ENCODE data around the gene TFAP2B.

GRCh38 chr6:50804283-50804682, 14.4 kb upstream of the TFAP2B start:
- TF ChIP-seq POLR2A (IDR thresholded peaks at IDR 0.05; ENCODE audit: low read length) (no peak), GATA1 (IDR thresholded peaks at IDR 0.05; ENCODE audit: low read depth, low read length) (no peak)

Measured in erythroblast (primary cell).